OCI-M1 (cell line): ENCODE results near the gene CDK4.

ENCODE experiments used
- DNase-seq: peaks from one replicate; lab custom pipeline; 2025; lab: John Stamatoyannopoulos, UW

The CDK4 gene

DNA sequence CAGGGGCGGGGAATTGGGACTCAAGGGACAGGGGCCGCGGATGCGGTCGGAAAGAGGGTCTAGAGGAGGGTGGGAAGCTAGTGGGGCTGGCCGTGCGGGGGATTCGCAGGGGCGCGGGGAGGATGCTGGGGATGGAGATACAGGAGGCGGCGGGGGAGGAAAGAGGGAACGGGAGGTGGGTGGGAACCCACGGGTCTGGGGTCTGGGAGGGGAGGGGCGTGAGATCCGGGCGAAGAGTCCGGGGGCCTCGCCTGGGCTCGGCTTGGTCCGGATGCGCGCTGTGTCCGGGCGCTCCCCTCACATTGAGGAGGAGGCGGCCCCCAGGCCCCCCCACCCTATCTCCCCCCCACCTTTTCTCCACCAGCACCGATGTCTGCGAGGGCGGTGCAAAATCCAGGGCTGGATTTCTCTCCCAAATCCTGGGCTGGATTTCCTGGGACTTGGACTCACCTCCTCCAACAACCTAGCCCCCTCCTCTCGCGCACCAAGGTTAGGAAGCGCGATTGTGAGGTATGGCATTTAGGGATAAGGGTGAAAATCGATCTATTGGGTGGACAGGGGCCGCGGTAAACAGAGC is 13.4 kb downstream of the CDK4 start, which contains the start of gene AGAP2:
AGAP2 (minus strand) TSS at position 82 of the 577 bp plus-strand sequence. CDS start 496 bp downstream, outside the sequence.
- no peak for DNase-seq

- DNase-seq = no peak
Observed at GRCh38 chr12:57737467-57738460, 14.3 kb downstream of the CDK4 start.

- DNase-seq = no peak
Observed at GRCh38 chr12:57736741-57737466, 15.2 kb downstream of the CDK4 start.

GRCh38 chr12:57735952-57736740 is 16.0 kb downstream of the CDK4 start:
- DNase-seq = no peak

DNA sequence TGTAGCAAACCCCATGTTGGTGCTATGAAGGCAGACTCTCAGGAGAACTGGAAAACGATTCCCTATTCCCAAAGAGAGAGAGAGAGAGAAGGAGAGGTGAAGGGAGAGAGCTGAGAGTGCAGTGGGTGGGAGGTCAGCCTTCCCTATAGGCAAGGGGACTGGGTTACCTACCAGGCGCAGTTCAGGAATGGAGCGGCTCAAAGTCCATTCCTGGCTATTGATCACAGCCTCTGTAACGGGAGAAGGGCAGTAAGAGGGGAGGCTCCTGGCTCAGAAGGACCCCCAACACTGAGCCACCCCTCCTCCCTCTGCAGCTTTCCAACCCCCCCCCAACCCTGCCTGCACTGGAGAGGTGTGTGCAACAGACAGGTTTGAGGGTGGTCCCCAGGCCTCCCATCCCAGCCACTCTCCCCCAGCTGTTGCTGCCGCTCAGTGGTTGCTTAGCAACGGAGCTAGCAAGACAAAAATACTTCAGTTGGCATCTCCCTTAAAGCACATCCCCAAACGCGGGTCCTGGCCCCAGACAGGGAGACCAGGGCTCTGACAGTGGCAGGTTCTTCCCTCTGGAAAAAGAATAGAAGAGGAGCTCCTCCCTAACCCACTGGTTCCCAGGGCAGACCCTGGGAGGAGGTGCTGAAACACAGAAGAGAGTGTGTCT is 16.8 kb downstream of the CDK4 start:
- no peak for DNase-seq

DNA sequence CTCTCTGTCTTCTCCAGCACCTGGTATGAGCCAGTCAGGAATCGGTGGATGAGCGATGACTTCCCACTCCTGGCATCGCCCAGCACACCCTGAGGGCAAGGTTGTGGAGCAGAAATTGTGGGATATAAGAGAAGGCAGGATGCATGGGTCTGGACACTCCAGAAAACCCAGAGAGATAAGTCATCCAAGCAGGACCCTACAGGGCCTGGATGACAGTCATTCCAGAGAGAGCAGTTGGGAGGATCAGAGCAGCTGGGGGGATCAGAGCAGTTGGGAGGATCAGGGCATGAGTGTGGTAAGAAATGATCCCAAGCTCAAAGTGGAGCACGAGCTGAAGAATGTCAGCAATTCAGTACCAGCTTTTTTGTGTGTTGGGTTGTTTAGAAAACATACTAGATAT is 17.5 kb downstream of the CDK4 start:
- no peak for DNase-seq

DNA sequence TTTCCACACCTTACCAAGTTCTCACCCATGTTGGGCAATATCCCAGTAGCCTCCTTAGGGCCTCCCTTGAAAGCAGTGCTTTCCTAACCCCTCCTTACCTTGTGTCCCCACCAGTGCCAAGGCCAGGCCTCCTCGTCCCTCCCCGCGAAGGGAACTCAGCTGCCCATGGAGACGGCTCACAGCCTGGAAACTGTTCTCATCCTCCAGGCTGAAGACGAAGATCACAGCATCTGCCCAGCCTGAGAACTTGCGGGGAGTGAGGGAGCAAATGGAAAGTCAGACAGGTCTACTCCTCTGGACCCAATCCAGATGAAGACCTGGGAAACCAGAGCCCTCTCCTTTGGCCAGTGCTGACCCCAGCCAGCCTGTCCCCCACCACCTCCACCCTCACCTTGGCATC is 18.2 kb downstream of the CDK4 start:
- DNase-seq = no peak

GRCh38 chr12:57732726-57733593 is 19.1 kb downstream of the CDK4 start:
- no peak for DNase-seq

DNA sequence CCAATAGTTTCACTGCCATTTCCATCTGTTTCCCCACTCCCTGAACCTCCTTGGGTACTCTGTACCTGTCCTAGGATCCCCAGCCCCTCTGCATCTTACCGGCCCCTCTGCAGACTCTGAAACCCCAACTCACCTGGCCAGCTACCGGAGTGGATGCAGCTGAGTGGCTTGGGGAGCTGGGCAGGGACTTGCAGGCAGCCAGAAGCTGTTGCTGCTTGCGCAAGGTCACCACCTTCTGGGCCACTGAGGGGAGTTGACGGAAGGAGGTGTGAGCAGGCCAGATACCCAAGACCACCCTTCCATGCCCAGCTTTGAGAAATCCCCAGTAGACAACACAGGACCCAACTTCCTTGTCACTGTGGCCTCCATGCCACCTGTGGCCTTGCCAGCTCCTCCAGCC is 19.8 kb downstream of the CDK4 start:
- DNase-seq = no peak

DNA sequence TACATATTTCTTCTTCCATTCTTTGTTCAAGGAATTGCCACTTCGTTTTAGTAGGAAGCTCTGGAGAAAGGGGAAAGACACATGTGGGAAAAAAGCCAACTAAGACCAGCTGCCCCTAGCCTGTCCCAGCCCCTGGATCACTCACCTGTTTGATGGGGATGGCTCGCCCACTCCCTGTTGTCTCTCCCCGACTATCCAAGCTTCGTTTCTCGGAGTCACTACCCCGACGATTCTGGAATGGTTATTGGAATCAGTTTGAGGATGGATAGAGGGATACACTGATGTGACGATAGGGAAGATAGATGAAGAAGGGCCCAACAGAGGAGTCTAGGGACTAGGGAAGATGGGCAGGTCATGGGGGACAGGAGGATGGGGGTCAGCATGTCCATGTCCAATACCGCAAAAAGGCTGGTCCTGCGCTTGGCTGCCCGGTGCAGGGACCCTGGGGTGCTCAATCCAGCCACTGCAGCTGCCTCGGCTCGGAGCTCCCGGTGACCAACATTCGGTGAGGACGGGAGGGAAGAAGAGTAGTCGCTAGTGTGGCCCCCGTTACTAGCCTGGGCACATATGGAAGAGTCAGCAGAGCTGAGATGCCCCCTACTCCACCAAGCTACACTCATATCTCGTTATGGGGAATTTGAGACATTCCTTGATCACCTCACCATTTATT is 20.6 kb downstream of the CDK4 start:
- DNase-seq = no peak

GRCh38 chr12:57730336-57731067 is 21.6 kb downstream of the CDK4 start:
- no peak for DNase-seq

GRCh38 chr12:57729321-57729844 is 22.7 kb downstream of the CDK4 start:
- no peak for DNase-seq

DNA sequence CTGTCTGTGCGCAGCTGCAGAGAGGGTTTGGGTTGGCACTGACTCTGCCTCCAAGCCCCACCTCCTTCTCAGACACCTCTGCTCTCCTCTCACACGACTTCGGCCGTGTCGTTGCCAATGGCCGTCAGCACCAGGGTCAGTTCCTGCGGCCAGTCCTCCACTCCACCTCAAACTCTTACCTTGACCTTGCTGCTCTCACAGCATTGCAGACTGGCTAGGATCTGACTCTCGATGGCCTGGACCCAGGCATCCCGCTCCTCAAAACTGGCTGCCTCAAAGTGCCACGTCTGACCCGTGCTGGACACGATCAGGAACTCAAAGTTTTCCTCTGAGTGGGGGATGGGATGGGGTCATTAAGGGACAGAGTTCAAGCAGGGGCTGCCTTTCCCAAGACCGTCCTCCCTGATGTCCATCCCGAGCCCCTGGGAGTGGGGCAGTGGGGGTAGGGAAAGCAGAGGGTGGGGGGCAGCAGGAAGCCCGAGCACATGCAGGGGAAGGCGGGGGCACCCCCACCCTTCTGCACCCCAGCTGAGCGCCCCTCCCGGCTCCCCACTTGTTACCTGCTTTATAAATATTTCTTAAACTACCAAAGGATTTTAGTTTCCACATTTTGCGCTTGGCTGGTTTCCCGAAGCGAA is 24.2 kb downstream of the CDK4 start:
- DNase-seq = no peak

- no peak for DNase-seq
Observed at GRCh38 chr12:57726884-57727757, 25.0 kb downstream of the CDK4 start.

- DNase-seq = no peak
Observed at GRCh38 chr12:57726151-57726883, 25.8 kb downstream of the CDK4 start.

GRCh38 chr12:57725851-57726150 is 26.3 kb downstream of the CDK4 start:
- no peak for DNase-seq
